ENCODE measurements around the gene FBXL7.

The FBXL7 gene

GRCh38 chr5:15880201-15880600, 380.2 kb downstream of the FBXL7 start:
- TF ChIP-seq CTCF (IDR thresholded peaks at IDR 0.05; ENCODE audit: extremely low read depth, missing control alignments), result no peak
- no peak for DNase-seq (ENCODE audit: low spot score)

- DNase-seq (ENCODE audit: low spot score), result no peak
- TF ChIP-seq CTCF (IDR thresholded peaks at IDR 0.05; ENCODE audit: extremely low read depth, missing control alignments), result no peak
Measured at GRCh38 chr5:15885156-15885555, 385.2 kb downstream of the FBXL7 start.

GRCh38 chr5:15886156-15886555, 386.2 kb downstream of the FBXL7 start:
- no peak for DNase-seq (ENCODE audit: low spot score)
- no peak for TF ChIP-seq CTCF (IDR thresholded peaks at IDR 0.05; ENCODE audit: extremely low read depth, missing control alignments)

- no peak for DNase-seq (ENCODE audit: low spot score)
- TF ChIP-seq CTCF (IDR thresholded peaks at IDR 0.05; ENCODE audit: extremely low read depth, missing control alignments), result no peak
Measured at GRCh38 chr5:15887093-15887492, 387.1 kb downstream of the FBXL7 start.

- no peak for TF ChIP-seq CTCF (IDR thresholded peaks at IDR 0.05; ENCODE audit: extremely low read depth, missing control alignments)
- no peak for DNase-seq (ENCODE audit: low spot score)
Measured at GRCh38 chr5:15889001-15889400, 389.0 kb downstream of the FBXL7 start.

- TF ChIP-seq CTCF (IDR thresholded peaks at IDR 0.05; ENCODE audit: extremely low read depth, missing control alignments), result no peak
- no peak for DNase-seq (ENCODE audit: low spot score)
Measured at GRCh38 chr5:15893866-15894265, 393.9 kb downstream of the FBXL7 start.

GRCh38 chr5:15897656-15898055, 397.7 kb downstream of the FBXL7 start:
- no peak for DNase-seq (ENCODE audit: low spot score)
- TF ChIP-seq CTCF (IDR thresholded peaks at IDR 0.05; ENCODE audit: extremely low read depth, missing control alignments), result no peak
